Activated gamma-delta T cell treated with Interleukin-2 at 50 U/mL for 16 hours (primary cell): ENCODE measurements around the gene KLF4.

Experiments used
- DNase-seq: peaks from one replicate; pipeline ENCODE4 v3.0.0-alpha.2; 2020

The KLF4 gene

DNA sequence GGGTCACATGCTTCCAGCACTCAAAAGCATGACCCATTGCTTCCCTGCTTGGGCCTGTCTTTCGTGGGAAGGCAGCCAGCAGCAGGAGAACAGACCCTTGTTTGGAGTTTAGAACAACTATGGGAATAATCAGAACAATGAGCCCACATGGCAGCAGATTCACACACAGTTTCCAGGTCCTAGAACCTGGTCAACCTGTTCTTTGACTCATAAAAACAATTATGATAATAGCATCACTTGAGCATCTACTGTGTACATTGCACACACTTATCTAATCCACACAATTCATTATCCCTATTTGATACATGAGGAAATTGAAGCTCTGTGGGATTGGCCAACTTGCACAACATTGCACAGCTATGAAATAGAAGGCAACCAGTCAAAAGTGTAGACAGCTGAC is 41.7 kb downstream of the KLF4 start:
- no peak for DNase-seq

- DNase-seq = no peak
These were observed 42.5 kb downstream of the KLF4 start for GRCh38 chr9:107447081-107447480.

- no peak for DNase-seq
These were observed 43.1 kb downstream of the KLF4 start for GRCh38 chr9:107446491-107446890.

GRCh38 chr9:107443786-107444185 is 45.8 kb downstream of the KLF4 start:
- DNase-seq = no peak

DNA sequence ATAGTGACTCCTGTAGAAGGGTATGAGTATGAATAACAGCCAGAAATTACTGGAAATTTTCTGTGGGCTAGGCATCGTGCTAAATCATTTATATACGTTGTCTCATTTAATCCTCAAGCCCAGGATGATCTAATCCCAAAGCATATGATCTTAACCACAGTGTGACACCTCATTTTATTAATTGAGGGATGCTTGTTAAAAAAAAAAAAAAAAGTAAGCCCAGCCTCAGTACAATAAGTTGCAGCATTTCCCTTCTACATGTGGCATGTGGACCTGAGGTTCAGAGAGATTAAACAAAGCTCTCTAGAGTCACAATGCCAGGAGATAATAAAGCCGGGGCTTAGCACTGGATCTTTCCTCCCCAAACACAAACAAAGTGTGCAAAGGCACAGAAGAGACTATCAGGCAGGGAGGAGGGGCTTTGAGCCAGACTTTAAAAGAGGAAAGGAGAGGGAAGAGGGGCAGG is 49.5 kb downstream of the KLF4 start:
- DNase-seq = no peak

GRCh38 chr9:107438211-107439031 is 51.1 kb downstream of the KLF4 start:
- no peak for DNase-seq

- DNase-seq = no peak
These were observed 51.9 kb downstream of the KLF4 start for GRCh38 chr9:107437716-107438115.

DNA sequence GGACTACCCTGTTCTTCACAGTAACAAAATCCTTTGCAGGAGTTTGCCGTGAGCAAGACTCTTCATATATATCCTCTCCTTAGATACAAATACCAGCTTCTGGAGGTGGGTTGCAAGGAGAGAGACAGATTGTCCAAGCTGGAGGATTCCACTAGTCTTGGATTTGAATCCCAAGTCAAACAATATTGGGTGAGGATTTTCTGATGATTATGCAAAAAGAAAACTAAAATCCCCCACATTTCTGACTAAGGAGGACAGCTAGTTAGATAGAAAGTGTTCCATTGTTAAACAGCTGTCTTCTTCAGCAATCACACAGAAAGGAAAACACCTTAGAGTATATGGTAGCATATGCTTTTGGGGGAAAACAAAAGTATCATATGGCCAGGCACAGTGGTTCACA is 54.2 kb downstream of the KLF4 start:
- DNase-seq = no peak
